ENCODE measurements around the gene RHBDD2. TPM values are rescaled to one million over a fixed set of nuclear protein-coding genes. Genes with fewer than 3 reads are reported as not detected.
"Not testable (repeated sequence)": the region's sequence is repeated elsewhere in the genome, so short reads cannot be mapped to it uniquely, and the experiment has no call there.

RHBDD2 gene
- total RNA-seq, 4 donors from 2014 or later = 27.0 to 38.2 (median 33.5) TPM

GRCh38 chr7:75906991-75907667, 28.3 kb downstream of the RHBDD2 start:
- no peaks in the 10 kb centered on the region for H3K36me3 ChIP-seq
- intact Hi-C loops (cut with DNase I) = no loop called here
- H3K4me3 ChIP-seq = no peak overlapping the region
- no peak for DNase-seq
- H3K9me3 ChIP-seq = no peaks in the 10 kb centered on the region
- 82 to 85% methylated on average over 10 of the region's 10 CpGs for WGBS, 2 donors
- no peak overlapping the region for H3K27ac ChIP-seq
- H3K4me1 ChIP-seq = peaks cover 8 to 15% (median 12%) of the 10 kb centered on the region in 3 donors
- TF ChIP-seq, protein P1, sequence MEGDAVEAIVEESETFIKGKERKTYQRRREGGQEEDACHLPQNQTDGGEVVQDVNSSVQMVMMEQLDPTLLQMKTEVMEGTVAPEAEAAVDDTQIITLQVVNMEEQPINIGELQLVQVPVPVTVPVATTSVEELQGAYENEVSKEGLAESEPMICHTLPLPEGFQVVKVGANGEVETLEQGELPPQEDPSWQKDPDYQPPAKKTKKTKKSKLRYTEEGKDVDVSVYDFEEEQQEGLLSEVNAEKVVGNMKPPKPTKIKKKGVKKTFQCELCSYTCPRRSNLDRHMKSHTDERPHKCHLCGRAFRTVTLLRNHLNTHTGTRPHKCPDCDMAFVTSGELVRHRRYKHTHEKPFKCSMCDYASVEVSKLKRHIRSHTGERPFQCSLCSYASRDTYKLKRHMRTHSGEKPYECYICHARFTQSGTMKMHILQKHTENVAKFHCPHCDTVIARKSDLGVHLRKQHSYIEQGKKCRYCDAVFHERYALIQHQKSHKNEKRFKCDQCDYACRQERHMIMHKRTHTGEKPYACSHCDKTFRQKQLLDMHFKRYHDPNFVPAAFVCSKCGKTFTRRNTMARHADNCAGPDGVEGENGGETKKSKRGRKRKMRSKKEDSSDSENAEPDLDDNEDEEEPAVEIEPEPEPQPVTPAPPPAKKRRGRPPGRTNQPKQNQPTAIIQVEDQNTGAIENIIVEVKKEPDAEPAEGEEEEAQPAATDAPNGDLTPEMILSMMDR (IDR thresholded peaks at IDR 0.05) = no peak
- no peak for TF ChIP-seq POLR2A (IDR thresholded peaks at IDR 0.05)
- no peaks in the 10 kb centered on the region for H3K27me3 ChIP-seq

- intact Hi-C loops (cut with DNase I); H3K4me3 ChIP-seq; H3K27me3 ChIP-seq; H3K27ac ChIP-seq; H3K36me3 ChIP-seq; H3K9me3 ChIP-seq; DNase-seq: not testable (repeated sequence)
- peaks cover 8 to 15% (median 12%) of the 10 kb centered on the region in 3 donors for H3K4me1 ChIP-seq
- WGBS, 2 donors = 94 to 95% methylated on average over 9 of the region's 9 CpGs
Observed at GRCh38 chr7:75907668-75908039, 28.8 kb downstream of the RHBDD2 start.

DNA sequence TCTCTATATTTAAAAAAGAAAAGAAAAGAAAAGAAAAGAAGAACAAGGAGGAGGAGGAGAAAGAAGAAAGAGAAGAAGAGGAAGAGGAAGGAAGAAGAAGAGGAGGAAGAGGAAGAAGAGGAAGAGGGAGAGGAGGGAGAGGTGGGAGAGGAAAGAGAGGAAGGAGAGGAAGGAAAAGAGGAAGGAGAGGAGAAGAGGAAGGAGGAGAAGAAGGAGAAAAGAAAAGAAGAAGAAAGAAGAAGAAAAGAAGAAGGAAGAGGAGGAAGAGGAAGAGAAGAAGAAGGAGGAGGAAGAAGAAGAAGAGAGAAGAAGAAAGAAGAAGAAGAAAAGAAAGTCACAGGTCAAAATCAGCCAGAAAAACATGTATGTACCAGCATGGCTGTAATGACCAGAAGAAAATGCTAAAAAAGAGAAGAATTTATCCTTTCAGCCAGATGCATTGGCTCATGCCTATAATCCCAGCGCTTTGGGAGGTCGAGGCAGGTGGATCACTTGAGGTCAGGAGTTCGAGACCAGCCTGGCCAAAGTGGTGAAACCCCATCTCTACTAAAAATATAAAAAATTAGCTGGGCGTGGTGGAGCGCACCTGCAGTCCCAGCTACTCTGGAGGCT, 30.8 kb downstream of the RHBDD2 start:
- H3K4me1 ChIP-seq = peaks cover 8 to 25% (median 12%) of the 10 kb centered on the region in 3 donors
- intact Hi-C loops (cut with DNase I) = no loop called here
- H3K4me3 ChIP-seq = no peak overlapping the region
- no peaks in the 10 kb centered on the region for H3K36me3 ChIP-seq
- no peak for TF ChIP-seq POLR2A (IDR thresholded peaks at IDR 0.05)
- TF ChIP-seq, protein P1 (IDR thresholded peaks at IDR 0.05) = no peak
- no peak overlapping the region for H3K27ac ChIP-seq
- no peak for DNase-seq
- no peaks in the 10 kb centered on the region for H3K9me3 ChIP-seq
- H3K27me3 ChIP-seq = no peaks in the 10 kb centered on the region
- 82 to 88% methylated on average over 5 of the region's 5 CpGs for WGBS, 2 donors

GRCh38 chr7:75911186-75911585, 32.4 kb downstream of the RHBDD2 start:
- peaks cover 5 to 21% (median 7%) of the 10 kb centered on the region in 3 donors for H3K4me1 ChIP-seq
- H3K9me3 ChIP-seq; H3K4me3 ChIP-seq; H3K27ac ChIP-seq; DNase-seq; H3K36me3 ChIP-seq; H3K27me3 ChIP-seq; intact Hi-C loops (cut with DNase I): not testable (repeated sequence)
- WGBS, 2 donors = 65 to 71% methylated on average over 12 of the region's 12 CpGs

- no peaks in the 10 kb centered on the region for H3K27me3 ChIP-seq
- WGBS, 2 donors = 98 to 99% methylated on average over 6 of the region's 6 CpGs
- intact Hi-C loops (cut with DNase I) = no loop called here
- no peak overlapping the region for H3K27ac ChIP-seq
- H3K4me1 ChIP-seq = peaks cover 8 to 37% (median 9%) of the 10 kb centered on the region in 3 donors
- H3K4me3 ChIP-seq = no peak overlapping the region
- no peaks in the 10 kb centered on the region for H3K36me3 ChIP-seq
- no peak for DNase-seq
- no peaks in the 10 kb centered on the region for H3K9me3 ChIP-seq
- TF ChIP-seq POLR2A (IDR thresholded peaks at IDR 0.05) = no peak
- TF ChIP-seq, protein P1 (IDR thresholded peaks at IDR 0.05) = no peak
Observed at GRCh38 chr7:75913437-75913836, 34.6 kb downstream of the RHBDD2 start.

- WGBS, 2 donors = 16 to 42% methylated on average over 9 to 14 of the region's 18 CpGs
- TF ChIP-seq, protein P1 (IDR thresholded peaks at IDR 0.05) = no peak
- no peak for TF ChIP-seq POLR2A (IDR thresholded peaks at IDR 0.05)
- peak overlapping the region; percentile 93 to 98 (median 94) for H3K27ac ChIP-seq
- H3K4me1 ChIP-seq = peaks cover 11 to 44% (median 12%) of the 10 kb centered on the region in 3 donors
- H3K27me3 ChIP-seq = no peaks in the 10 kb centered on the region
- DNase-seq = no peak
- H3K4me3 ChIP-seq = peak overlapping the region; percentile 93 to 100 (median 96)
- intact Hi-C loops (cut with DNase I) = no loop called here
- no peaks in the 10 kb centered on the region for H3K36me3 ChIP-seq
- H3K9me3 ChIP-seq = no peaks in the 10 kb centered on the region
Observed at GRCh38 chr7:75914169-75914654, 35.4 kb downstream of the RHBDD2 start.
